PC-3 (cell line): Measurements from ENCODE around the gene ICAM4. TPM values are rescaled to one million over a fixed set of nuclear protein-coding genes. Genes with fewer than 3 reads are reported as not detected.

Experiments used
- ATAC-seq: fragments of 200-7000 bp; cut with Tn5 transposase; 2 replicates; pipeline ENCODE4 v1.9.1; 2020; ENCODE audit warnings: mild to moderate bottlenecking, moderate library complexity
- BruUV-seq: library from RNA; stranded (reverse); fragments of 400-500 nt; replicated peaks from 2 replicates; lab custom pipeline; 2021; lab: Mats Ljungman, UMichigan
- CTCF ChIA-PET: fragments of 300-600 bp; sonication (Branson Sonifier 250); formaldehyde crosslinking; loops from one replicate; lab custom pipeline; 2022; ENCODE audit warnings: antibody characterized with exemption; lab: Charles Lee
- POLR2A ChIA-PET: fragments of 300-600 bp; sonication (Branson Sonifier 250); formaldehyde crosslinking; loops from one replicate; lab custom pipeline; 2022; ENCODE audit warnings: antibody characterized with exemption; ENCODE audit not compliant: unreplicated experiment; lab: Charles Lee
- DNase-seq: peaks from one replicate; pipeline ENCODE4 v3.0.0-alpha.2; 2015
- H2AFZ ChIP-seq: fragments of 300-600 bp; sonication (generic); 2 replicates; pipeline ENCODE4 v1.6.0; 2016; ENCODE audit warnings: antibody characterized with exemption, low read length
- H3F3A ChIP-seq: fragments of 300-600 bp; sonication (generic); one replicate; pipeline ENCODE4 v1.6.0; 2017; ENCODE audit warnings: antibody characterized with exemption, low read length, control low read depth, mild to moderate bottlenecking; ENCODE audit not compliant: unreplicated experiment
- H3K27ac ChIP-seq: fragments of 300-600 bp; sonication (generic); 2 replicates; pipeline ENCODE4 v1.5.1; 2016; ENCODE audit warnings: mild to moderate bottlenecking, low read length
- H3K27me3 ChIP-seq: fragments of 300-600 bp; sonication (generic); 2 replicates; pipeline ENCODE4 v1.6.1; 2016; ENCODE audit warnings: low read length, mixed read lengths
- H3K36me3 ChIP-seq: fragments of 300-600 bp; sonication (generic); 2 replicates; pipeline ENCODE4 v1.6.1; 2016; ENCODE audit warnings: low read depth, mixed run types, low read length, mixed read lengths
- H3K4me1 ChIP-seq: fragments of 300-600 bp; sonication (generic); 2 replicates; pipeline ENCODE4 v1.5.1; 2016; ENCODE audit warnings: low read length; ENCODE audit not compliant: insufficient read depth
- H3K4me2 ChIP-seq: fragments of 300-600 bp; sonication (generic); 2 replicates; pipeline ENCODE4 v1.6.0; 2016; ENCODE audit warnings: low read length
- H3K4me3 ChIP-seq: fragments of 300-600 bp; sonication (generic); 2 replicates; pipeline ENCODE4 v1.5.1; 2016; ENCODE audit warnings: mild to moderate bottlenecking, low read length, mixed read lengths
- H3K79me2 ChIP-seq: fragments of 300-600 bp; sonication (generic); 2 replicates; pipeline ENCODE4 v1.6.1; 2017; ENCODE audit warnings: low read length, mixed read lengths
- H3K9ac ChIP-seq: fragments of 300-600 bp; sonication (generic); 2 replicates; pipeline ENCODE4 v1.6.0; 2016; ENCODE audit warnings: mild to moderate bottlenecking, low read length
- H3K9me2 ChIP-seq: fragments of 300-600 bp; sonication (generic); replicated peaks from 2 replicates; pipeline ENCODE4 v1.6.1; 2016; ENCODE audit warnings: mixed run types, low read length, mixed read lengths
- H3K9me3 ChIP-seq: fragments of 300-600 bp; sonication (generic); 2 replicates; pipeline ENCODE4 v1.6.1; 2016; ENCODE audit warnings: low read length, mixed read lengths
- H4K20me1 ChIP-seq: fragments of 300-600 bp; sonication (generic); 2 replicates; pipeline ENCODE4 v1.6.1; 2016; ENCODE audit warnings: low read length, mixed read lengths
- CTCF ChIP-seq: fragments of 300-600 bp; sonication (generic); conservative IDR thresholded peaks from 2 replicates; pipeline ENCODE4 v1.5.1; 2017; ENCODE audit warnings: antibody characterized with exemption, low read depth, mild to moderate bottlenecking, low read length
- EZH2 ChIP-seq: fragments of 300-600 bp; sonication (generic); IDR thresholded peaks from one replicate; pipeline ENCODE4 v1.6.1; 2017; ENCODE audit warnings: antibody characterized with exemption, mild to moderate bottlenecking, low read length; ENCODE audit not compliant: unreplicated experiment
- EZH2phosphoT487 ChIP-seq: fragments of 300-600 bp; sonication (generic); IDR thresholded peaks from 2 replicates; pipeline ENCODE4 v1.6.1; 2018; ENCODE audit warnings: mild to moderate bottlenecking, antibody characterized with exemption, low read length, borderline replicate concordance
- intact Hi-C: fragments of 100-400 bp; cut with micrococcal nuclease; formaldehyde crosslinking; loops from 2 replicates; pipeline ENCODE4 v1.9.0; 2023
- total RNA-seq: library from RNA; depleted of rRNA; stranded (reverse); fragments of >200 nt; gene quantifications from 2 replicates; pipeline ENCODE4 v1.2.3, GENCODE V29; 2014

The ICAM4 gene
- total RNA-seq, 1 experiment from 2014 or later, result not detected

GRCh38 chr19:10284065-10284959 is 2.4 kb upstream of the ICAM4 start:
- DNase-seq, result no peak
- Histone ChIP-seq H4K20me1 (no peaks in the 10 kb centered on the region), H3K4me2 (no peak overlapping the region), H3F3A (no peaks in the 10 kb centered on the region), H3K36me3 (0 out of 2 replicates have a peak, but pooled peaks cover 3% of the 10 kb centered on the region), H3K27ac (no peak overlapping the region), H3K9ac (no peak overlapping the region), H3K4me3 (no peak overlapping the region), H2AFZ (no peak overlapping the region), H3K9me3 (no peaks in the 10 kb centered on the region), H3K4me1 (peaks cover 14% of the 10 kb centered on the region), H3K9me2 (no peaks in the 10 kb centered on the region), H3K79me2 (no peaks in the 10 kb centered on the region), H3K27me3 (no peaks in the 10 kb centered on the region)
- no peak for ATAC-seq
- ChIA-PET CTCF (interaction anchor here (0.6 kb wide), 1 partner anchor 105 kb away, joined by 3 read pairs; no protein-coding TSS in a partner anchor), POLR2A (no interaction called here)
- TF ChIP-seq CTCF (no peak), EZH2 (no peak), EZH2phosphoT487 (no peak)
- BruUV-seq, result no TSS peak
- intact Hi-C loops, result no loop called here

GRCh38 chr19:10284960-10285278 is 1.8 kb upstream of the ICAM4 start:
- CTCF ChIA-PET, result no interaction called here
- no peak overlapping the region for H3K4me3 ChIP-seq
- H3K4me2 ChIP-seq, result no peak overlapping the region
- H3K36me3 ChIP-seq, result 0 out of 2 replicates have a peak, but pooled peaks cover 3% of the 10 kb centered on the region
- H3K9ac ChIP-seq, result no peak overlapping the region
- H3K27me3 ChIP-seq, result no peaks in the 10 kb centered on the region
- no peaks in the 10 kb centered on the region for H3K9me2 ChIP-seq
- ATAC-seq, result no peak
- POLR2A ChIA-PET, result no interaction called here
- peaks cover 17% of the 10 kb centered on the region for H3K4me1 ChIP-seq
- BruUV-seq, result no TSS peak
- H4K20me1 ChIP-seq, result no peaks in the 10 kb centered on the region
- no peaks in the 10 kb centered on the region for H3K79me2 ChIP-seq
- H3F3A ChIP-seq, result no peaks in the 10 kb centered on the region
- no peak overlapping the region for H2AFZ ChIP-seq
- TF ChIP-seq CTCF (no peak), EZH2 (no peak), EZH2phosphoT487 (no peak)
- H3K27ac ChIP-seq, result no peak overlapping the region
- DNase-seq, result no peak
- no peaks in the 10 kb centered on the region for H3K9me3 ChIP-seq
- intact Hi-C loops, result no loop called here

GRCh38 chr19:10285393-10285792 is 1.4 kb upstream of the ICAM4 start:
- ChIA-PET CTCF (no interaction called here), POLR2A (no interaction called here)
- intact Hi-C loops, result no loop called here
- Histone ChIP-seq H3K4me3 (no peak overlapping the region), H4K20me1 (no peaks in the 10 kb centered on the region), H3K9me2 (no peaks in the 10 kb centered on the region), H3F3A (no peaks in the 10 kb centered on the region), H3K9ac (no peak overlapping the region), H3K4me2 (no peak overlapping the region), H3K27me3 (peaks cover 3% of the 10 kb centered on the region; the same call in 1 of the 2 replicates), H3K27ac (no peak overlapping the region), H3K9me3 (no peaks in the 10 kb centered on the region), H2AFZ (no peak overlapping the region), H3K36me3 (0 out of 2 replicates have a peak, but pooled peaks cover 3% of the 10 kb centered on the region), H3K79me2 (no peaks in the 10 kb centered on the region), H3K4me1 (peaks cover 21% of the 10 kb centered on the region)
- ATAC-seq (no peak), DNase-seq (no peak)
- BruUV-seq, result TSS peak; percentile 31
- TF ChIP-seq CTCF (no peak), EZH2phosphoT487 (no peak), EZH2 (no peak)
